SK-N-SH (cell line): ENCODE measurements around the gene GPC5. TPM values are rescaled to one million over a fixed set of nuclear protein-coding genes. Genes with fewer than 3 reads are reported as not detected.

Experiments
- CTCF ChIA-PET: fragments of 300-600, 350-600 bp; formaldehyde crosslinking; extraction: SDS; loops from one replicate; lab custom pipeline; 2021; lab: Yijun Ruan, JAX
- POLR2A ChIA-PET: fragments of 350-600 bp; sonication (Branson Sonifier 250); formaldehyde crosslinking; extraction: SDS; loops from one replicate; lab custom pipeline; 2020; ENCODE audit warnings: antibody characterized with exemption, inconsistent platforms; lab: Yijun Ruan, JAX
- DNase-seq: peaks from one replicate; pipeline ENCODE4 v3.0.0; 2012
- H2AFZ ChIP-seq: fragments of 200-600 bp; sonication (generic); 2 replicates; pipeline ENCODE4 v1.8.1; 2016; ENCODE audit warnings: antibody characterized with exemption, mild to moderate bottlenecking, low read depth
- H3F3A ChIP-seq: fragments of 200-600 bp; sonication (generic); replicated peaks from 2 replicates; pipeline ENCODE3; 2016; ENCODE audit warnings: antibody characterized with exemption, mild to moderate bottlenecking; ENCODE audit not compliant: insufficient read depth
- H3K27ac ChIP-seq, 2 experiments: fragments of 200-500 bp in 1 of 2; fragments of 200-600 bp in 1 of 2; sonication (Bioruptor generic) in 1 of 2; sonication (generic), shearing (Covaris generic) in 1 of 2; 2 replicates each; pipeline versions ENCODE4 v1.5.1 to v1.6.1; 2014 to 2016; ENCODE audit warnings: low read depth in 2 of 2, inconsistent platforms in 1 of 2, low read length in 1 of 2, mild to moderate bottlenecking in 1 of 2, mixed read lengths in 1 of 2
- H3K27me3 ChIP-seq: fragments of 200-600 bp; sonication (generic), shearing (Covaris generic); 2 replicates; pipeline ENCODE4 v1.6.1; 2016; ENCODE audit warnings: mixed run types; ENCODE audit not compliant: insufficient read depth
- H3K36me3 ChIP-seq, 2 experiments: fragments of 200-500 bp in 1 of 2; fragments of 200-600 bp in 1 of 2; sonication (Bioruptor generic) in 1 of 2; sonication (generic) in 1 of 2; replicated peaks in 1 of 2; 2 replicates each; pipeline versions ENCODE3 to v1.5.1; 2014 to 2016; ENCODE audit warnings: low read length in 1 of 2, mild to moderate bottlenecking in 1 of 2; ENCODE audit not compliant: insufficient read depth in 2 of 2, control insufficient read depth in 1 of 2
- H3K4me1 ChIP-seq, 2 experiments: fragments of 200-500 bp in 1 of 2; fragments of 200-600 bp in 1 of 2; sonication (Bioruptor generic) in 1 of 2; sonication (generic), shearing (Covaris generic) in 1 of 2; 2 replicates each; pipeline versions ENCODE4 v1.5.1 to v1.6.1; 2014 to 2016; ENCODE audit warnings: low read depth in 1 of 2, low read length in 1 of 2, mixed run types in 1 of 2; ENCODE audit not compliant: insufficient read depth in 2 of 2, control insufficient read depth in 1 of 2
- H3K4me2 ChIP-seq: fragments of 200-600 bp; sonication (generic), shearing (Covaris generic); 2 replicates; pipeline ENCODE4 v1.6.1; 2017; ENCODE audit warnings: mixed run types
- H3K4me3 ChIP-seq, 2 experiments: fragments of 200-500 bp in 1 of 2; fragments of 200-600 bp in 1 of 2; sonication (Bioruptor generic) in 1 of 2; sonication (generic), shearing (Covaris generic) in 1 of 2; 2 replicates each; pipeline versions ENCODE4 v1.5.1 to v1.8.1; 2014 to 2016; ENCODE audit warnings: low read depth in 2 of 2, inconsistent platforms in 1 of 2, low read length in 1 of 2, mild to moderate bottlenecking in 1 of 2, mixed read lengths in 1 of 2, moderate library complexity in 1 of 2
- H3K79me2 ChIP-seq: fragments of 200-600 bp; sonication (generic); 2 replicates; pipeline ENCODE4 v1.8.1; 2017; ENCODE audit warnings: mild to moderate bottlenecking; ENCODE audit not compliant: insufficient read depth
- H3K9ac ChIP-seq: fragments of 200-600 bp; sonication (generic); 2 replicates; pipeline ENCODE4 v1.6.1; 2017; ENCODE audit warnings: mixed run types
- H3K9me2 ChIP-seq: fragments of 200-600 bp; sonication (generic); 2 replicates; pipeline ENCODE4 v1.6.1; 2017; ENCODE audit warnings: mixed run types
- H3K9me3 ChIP-seq: fragments of 200-600 bp; sonication (generic); 2 replicates; pipeline ENCODE4 v1.6.1; 2017; ENCODE audit warnings: mixed run types, mild to moderate bottlenecking, moderate library complexity
- H4K20me1 ChIP-seq: fragments of 200-600 bp; sonication (generic); 2 replicates; pipeline ENCODE4 v1.6.1; 2017; ENCODE audit warnings: mild to moderate bottlenecking, mixed run types; ENCODE audit not compliant: insufficient read depth
- EP300 ChIP-seq, 2 experiments: IDR thresholded peaks; 2 replicates each; pipeline versions ENCODE4 v1.4.0 to v1.6.1; 2012; ENCODE audit warnings: borderline replicate concordance in 1 of 2, low read depth in 1 of 2, low read length in 1 of 2
- MXI1 ChIP-seq: IDR thresholded peaks from 2 replicates; pipeline ENCODE4 v1.6.1; 2012; ENCODE audit warnings: mild to moderate bottlenecking, low read depth, low read length, improper control_type of control experiment
- RCOR1 ChIP-seq: fragments of 150-350 bp; IDR thresholded peaks from 2 replicates; pipeline ENCODE4 v1.6.1; 2017; ENCODE audit warnings: antibody characterized with exemption, low read length
- REST ChIP-seq: IDR thresholded peaks from 2 replicates; pipeline ENCODE4 v1.6.1; 2012; ENCODE audit warnings: mild to moderate bottlenecking, low read depth, low read length, moderate library complexity
- RFX5 ChIP-seq: IDR thresholded peaks from 2 replicates; pipeline ENCODE4 v1.6.1; 2012; ENCODE audit warnings: mild to moderate bottlenecking, improper control_type of control experiment, low read length
- SIN3A ChIP-seq: IDR thresholded peaks from 2 replicates; pipeline ENCODE4 v1.6.1; 2012; ENCODE audit warnings: low read depth, mild to moderate bottlenecking, low read length, moderate library complexity, borderline replicate concordance
- TEAD4 ChIP-seq: IDR thresholded peaks from 2 replicates; pipeline ENCODE4 v1.4.0; 2012; ENCODE audit warnings: mild to moderate bottlenecking, borderline replicate concordance; ENCODE audit not compliant: insufficient read depth
- polyA plus RNA-seq, 3 experiments: library from polyadenylated mRNA; depleted of rRNA; stranded (reverse); fragments of >200 nt; gene quantifications; 2 replicates each; pipeline ENCODE4 v1.2.3, GENCODE V29; 2012
- TF ChIP-seq, protein P1 (sequence below): IDR thresholded peaks from 2 replicates; pipeline ENCODE4 v1.4.0; 2012; ENCODE audit warnings: low read depth, borderline replicate concordance

GPC5 gene
- polyA plus RNA-seq, 1 of the 3 experiments (the other 2 are of a cell fraction), result 0.03 TPM

- no peak for TF ChIP-seq REST
- no peak for TF ChIP-seq MXI1
- TF ChIP-seq, protein P1, sequence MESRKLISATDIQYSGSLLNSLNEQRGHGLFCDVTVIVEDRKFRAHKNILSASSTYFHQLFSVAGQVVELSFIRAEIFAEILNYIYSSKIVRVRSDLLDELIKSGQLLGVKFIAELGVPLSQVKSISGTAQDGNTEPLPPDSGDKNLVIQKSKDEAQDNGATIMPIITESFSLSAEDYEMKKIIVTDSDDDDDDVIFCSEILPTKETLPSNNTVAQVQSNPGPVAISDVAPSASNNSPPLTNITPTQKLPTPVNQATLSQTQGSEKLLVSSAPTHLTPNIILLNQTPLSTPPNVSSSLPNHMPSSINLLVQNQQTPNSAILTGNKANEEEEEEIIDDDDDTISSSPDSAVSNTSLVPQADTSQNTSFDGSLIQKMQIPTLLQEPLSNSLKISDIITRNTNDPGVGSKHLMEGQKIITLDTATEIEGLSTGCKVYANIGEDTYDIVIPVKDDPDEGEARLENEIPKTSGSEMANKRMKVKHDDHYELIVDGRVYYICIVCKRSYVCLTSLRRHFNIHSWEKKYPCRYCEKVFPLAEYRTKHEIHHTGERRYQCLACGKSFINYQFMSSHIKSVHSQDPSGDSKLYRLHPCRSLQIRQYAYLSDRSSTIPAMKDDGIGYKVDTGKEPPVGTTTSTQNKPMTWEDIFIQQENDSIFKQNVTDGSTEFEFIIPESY, result no peak
These were observed 1085.5 kb downstream of the GPC5 start (continued) for GRCh38 chr13:92483894-92484293.

- no peak overlapping the region for H3K4me3 ChIP-seq
- H3K9ac ChIP-seq, result no peak overlapping the region
- ChIA-PET POLR2A (no interaction called here), CTCF (no interaction called here)
- no peaks in the 10 kb centered on the region for H4K20me1 ChIP-seq
- H3F3A ChIP-seq, result no peaks in the 10 kb centered on the region
- no peaks in the 10 kb centered on the region for H3K27me3 ChIP-seq
- no peaks in the 10 kb centered on the region for H3K36me3 ChIP-seq
- DNase-seq, result no peak
- H3K79me2 ChIP-seq, result no peaks in the 10 kb centered on the region
- no peak overlapping the region for H3K27ac ChIP-seq
- no peak for TF ChIP-seq SIN3A
- no peak for TF ChIP-seq RCOR1
- TF ChIP-seq REST, result no peak
- no peak for TF ChIP-seq RFX5
- no peak for TF ChIP-seq TEAD4
- TF ChIP-seq EP300 (IDR thresholded peaks at IDR 0.05; ENCODE audit: borderline replicate concordance in 1 of 2, low read depth in 1 of 2, low read length in 1 of 2), result no peak
- peaks cover 0 to 2% of the 10 kb centered on the region in 2 experiments; a peak in 1 of 4 replicates for H3K4me1 ChIP-seq
- H3K9me2 ChIP-seq, result no peaks in the 10 kb centered on the region
- no peaks in the 10 kb centered on the region for H3K9me3 ChIP-seq
- no peak overlapping the region for H2AFZ ChIP-seq
- H3K4me2 ChIP-seq, result no peak overlapping the region
These were observed 1088.8 kb downstream of the GPC5 start for GRCh38 chr13:92487238-92487637.
